Ishikawa (cell line): ENCODE results near the gene ORAI1.

Experiments
- CREB1 ChIP-seq: IDR thresholded peaks from 2 replicates; pipeline ENCODE4 v1.6.1; 2012; ENCODE audit warnings: low read depth
- EGR1 ChIP-seq: IDR thresholded peaks from 2 replicates; pipeline ENCODE4 v1.6.1; 2012
- EP300 ChIP-seq: IDR thresholded peaks from 2 replicates; pipeline ENCODE4 v1.6.1; 2012; ENCODE audit warnings: borderline replicate concordance
- MAX ChIP-seq: IDR thresholded peaks from 2 replicates; pipeline ENCODE4 v1.6.1; 2012
- NFIC ChIP-seq: IDR thresholded peaks from 2 replicates; pipeline ENCODE4 v1.6.1; 2012
- RAD21 ChIP-seq: IDR thresholded peaks from 2 replicates; pipeline ENCODE4 v1.6.1; 2012; ENCODE audit warnings: low read depth
- REST ChIP-seq: IDR thresholded peaks from 2 replicates; pipeline ENCODE4 v1.6.1; 2012; ENCODE audit warnings: low read depth, mild to moderate bottlenecking
- TAF1 ChIP-seq: IDR thresholded peaks from 2 replicates; pipeline ENCODE4 v1.6.1; 2012; ENCODE audit warnings: low read depth, mild to moderate bottlenecking
- TCF12 ChIP-seq: IDR thresholded peaks from 2 replicates; pipeline ENCODE4 v1.6.1; 2012; ENCODE audit warnings: low read depth
- YY1 ChIP-seq: IDR thresholded peaks from 2 replicates; pipeline ENCODE4 v1.6.1; 2012; ENCODE audit warnings: low read depth

GRCh38 chr12:121632069-121632970 lies 6.0 kb downstream of the ORAI1 start:
- TF ChIP-seq YY1 (no peak), REST (no peak), MAX (no peak), EGR1 (no peak), CREB1 (no peak), NFIC (no peak), TAF1 (no peak), EP300 (no peak), RAD21 (no peak), TCF12 (no peak)
